ENCODE results near the gene DEPDC1.

DNA sequence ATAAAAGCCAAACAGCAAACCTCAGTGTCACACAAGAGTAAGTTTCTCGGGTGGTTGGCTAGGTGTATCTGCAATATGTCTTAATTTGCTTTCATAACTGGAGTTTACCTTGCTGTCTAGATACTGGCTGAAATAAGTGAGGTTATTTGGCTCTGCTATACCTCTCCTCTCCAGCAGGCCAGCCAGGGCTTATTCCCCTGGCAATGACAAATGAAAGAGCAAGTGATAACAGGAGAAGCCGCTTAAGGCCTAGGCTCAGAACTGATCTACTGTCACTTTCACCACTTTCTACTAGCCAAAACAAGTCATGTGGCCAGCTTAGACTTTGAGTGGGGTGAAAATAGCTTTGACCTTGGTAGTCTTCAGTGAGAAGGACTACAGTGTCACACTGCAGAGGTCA lies 42.3 kb downstream of the DEPDC1 start:
- no peak for TF ChIP-seq GATA3 (IDR thresholded peaks at IDR 0.05; ENCODE audit: low read depth, low read length)
- no peak for TF ChIP-seq GATA2 (IDR thresholded peaks at IDR 0.05; ENCODE audit: low read depth, low read length)
